ENCODE results near the gene ATP5MK.
"Not testable (repeated sequence)": the region's sequence is repeated elsewhere in the genome, so short reads cannot be mapped to it uniquely, and the experiment has no call there.

ATP5MK gene, protein sequence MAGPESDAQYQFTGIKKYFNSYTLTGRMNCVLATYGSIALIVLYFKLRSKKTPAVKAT

DNA sequence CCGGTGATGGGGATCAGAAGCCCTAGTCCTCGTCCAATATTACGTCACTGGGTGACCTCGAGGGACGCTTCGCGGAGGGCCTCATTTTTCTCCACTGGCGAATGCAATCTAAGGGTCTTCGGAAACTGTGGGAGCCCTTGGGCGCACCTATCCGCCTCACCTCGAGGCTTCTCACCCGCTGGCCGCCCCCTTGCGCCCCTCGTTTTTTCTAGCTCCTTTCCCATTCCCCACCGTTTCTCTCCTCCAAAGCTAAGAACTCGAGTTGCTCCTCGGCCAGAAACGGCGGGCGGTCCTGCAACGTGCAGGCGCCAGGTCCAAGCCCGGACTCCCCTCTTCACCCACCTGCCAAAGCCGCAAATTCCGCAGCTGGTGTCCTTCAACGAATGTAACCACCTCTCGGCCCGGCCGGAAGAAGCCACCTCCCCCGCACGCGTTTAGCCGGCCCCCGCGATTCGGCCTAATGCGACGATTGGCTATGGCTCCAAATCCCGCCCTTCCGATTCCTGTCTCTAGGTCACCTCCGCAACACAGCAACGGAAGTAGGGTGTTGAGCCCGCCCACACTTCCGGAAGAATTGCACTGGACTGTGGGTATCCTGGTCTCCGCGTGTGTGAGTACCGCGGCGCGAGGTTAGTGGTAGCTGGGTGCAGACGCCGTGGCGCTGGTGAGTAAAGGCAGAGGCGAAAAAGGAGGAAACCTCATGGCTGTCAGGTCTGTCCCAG lies at the start of gene ATP5MK, which contains the start of gene PDCD11:
ATP5MK (minus strand) TSS at position 409 of the 722 bp plus-strand sequence. CDS start 4,018 bp downstream, outside the sequence.
PDCD11 (plus strand) TSS at position 560 of the 722 bp plus-strand sequence. CDS start 1,801 bp downstream, outside the sequence.
- peak; percentile 92 for DNase-seq

DNA sequence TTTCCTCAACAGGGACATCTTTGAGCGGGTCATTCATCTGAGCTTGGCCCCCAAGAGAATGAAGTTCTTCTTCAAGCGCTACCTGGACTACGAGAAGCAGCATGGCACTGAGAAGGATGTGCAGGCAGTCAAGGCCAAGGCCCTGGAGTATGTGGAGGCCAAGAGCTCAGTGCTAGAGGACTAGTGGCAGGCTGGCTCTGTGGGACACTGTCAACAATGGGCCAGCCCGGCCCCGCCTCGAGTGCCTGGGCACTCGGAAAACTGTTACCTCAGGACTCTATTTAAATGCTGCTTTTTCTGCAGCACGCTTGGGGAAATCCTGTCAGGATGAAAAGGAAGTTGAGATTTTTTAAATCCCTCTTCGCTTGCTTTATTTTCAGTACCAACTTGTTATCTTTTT lies 49.1 kb upstream of the ATP5MK start:
- DNase-seq, result no peak

DNA sequence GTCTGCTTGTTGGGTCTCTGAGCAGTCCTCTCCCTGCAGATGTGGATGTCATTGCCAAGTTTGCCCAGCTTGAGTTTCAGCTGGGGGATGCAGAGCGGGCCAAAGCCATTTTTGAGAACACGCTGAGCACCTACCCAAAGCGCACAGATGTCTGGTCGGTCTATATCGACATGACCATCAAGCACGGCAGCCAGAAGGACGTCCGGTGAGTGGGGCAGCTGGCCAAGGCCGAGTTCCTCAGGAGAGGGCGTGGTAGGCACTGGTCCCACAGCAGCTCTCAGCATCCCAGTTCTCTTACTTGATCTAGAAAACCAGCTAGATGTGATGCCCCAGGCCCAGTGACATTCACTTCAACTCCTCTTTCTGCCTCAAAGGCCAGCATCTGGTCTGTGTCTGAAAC lies 48.2 kb upstream of the ATP5MK start:
- DNase-seq, result no peak

DNA sequence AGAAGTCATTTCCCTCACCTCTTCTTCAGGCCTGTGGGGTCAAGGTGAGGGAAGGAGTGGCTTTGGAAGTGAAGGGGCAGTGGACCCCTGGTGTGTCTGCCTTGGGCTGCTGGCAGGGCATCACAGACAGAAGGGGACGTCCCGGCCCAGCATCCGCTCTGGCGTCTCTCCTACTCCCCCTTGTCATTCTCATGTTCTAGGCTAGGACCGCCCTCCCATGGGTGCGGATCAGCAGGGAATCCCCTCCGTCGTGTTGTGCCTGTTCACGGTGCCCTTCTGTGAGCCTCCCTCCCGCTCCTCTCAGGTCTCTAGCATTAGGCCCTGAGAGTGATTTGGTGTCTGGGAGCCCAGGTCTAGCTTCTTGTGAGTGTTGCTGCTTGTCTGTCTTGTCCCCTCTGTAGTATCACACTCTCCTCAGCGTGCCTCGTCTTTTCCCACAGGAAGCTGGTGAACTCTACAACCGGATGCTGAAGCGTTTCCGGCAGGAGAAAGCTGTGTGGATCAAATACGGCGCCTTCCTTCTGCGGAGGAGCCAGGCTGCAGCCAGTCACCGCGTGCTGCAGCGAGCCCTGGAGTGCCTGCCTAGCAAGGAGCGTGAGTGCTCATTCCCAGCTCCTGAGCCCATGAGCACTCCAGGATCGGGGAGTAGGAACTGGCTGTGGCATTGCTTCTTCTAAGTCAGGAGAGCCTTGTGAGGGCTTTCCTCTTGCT lies 47.4 kb upstream of the ATP5MK start:
- DNase-seq, result no peak

DNA sequence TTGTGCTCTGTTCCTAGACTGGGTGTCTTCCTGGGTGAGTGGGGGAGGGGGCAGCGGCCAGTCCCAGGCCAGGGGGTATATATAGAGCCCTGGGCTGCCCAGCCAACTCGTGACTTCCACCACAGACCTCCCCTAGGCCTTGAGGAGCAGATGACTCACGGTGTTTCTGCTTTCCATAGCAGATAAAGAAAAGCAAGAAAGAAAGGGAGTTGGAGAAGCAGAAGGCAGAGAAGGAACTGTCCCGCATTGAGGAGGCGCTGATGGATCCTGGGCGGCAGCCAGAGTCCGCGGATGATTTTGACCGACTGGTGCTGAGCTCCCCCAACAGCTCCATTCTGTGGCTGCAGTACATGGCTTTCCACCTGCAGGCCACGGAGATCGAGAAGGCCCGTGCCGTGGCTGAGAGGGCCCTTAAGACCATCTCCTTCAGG lies 45.8 kb upstream of the ATP5MK start:
- no peak for DNase-seq

DNA sequence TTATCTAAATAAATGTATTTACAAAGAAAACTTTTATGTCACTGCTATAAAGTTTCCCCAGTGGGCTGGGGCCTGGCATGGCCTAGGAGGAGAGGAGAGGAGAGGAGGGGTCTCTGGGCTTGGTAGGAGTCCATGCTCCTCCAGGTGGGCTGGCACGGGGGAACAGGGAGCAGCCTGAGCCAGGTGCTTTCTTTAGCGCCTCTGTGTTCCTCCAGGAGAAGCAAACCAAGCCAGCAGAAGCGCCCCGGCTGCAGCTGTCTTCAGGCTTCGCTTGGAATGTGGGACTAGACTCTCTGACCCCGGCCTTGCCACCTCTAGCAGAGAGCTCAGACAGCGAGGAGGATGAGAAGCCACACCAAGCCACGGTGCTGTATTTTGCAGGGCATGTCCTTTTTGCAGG lies 45.3 kb upstream of the ATP5MK start:
- no peak for DNase-seq

DNA sequence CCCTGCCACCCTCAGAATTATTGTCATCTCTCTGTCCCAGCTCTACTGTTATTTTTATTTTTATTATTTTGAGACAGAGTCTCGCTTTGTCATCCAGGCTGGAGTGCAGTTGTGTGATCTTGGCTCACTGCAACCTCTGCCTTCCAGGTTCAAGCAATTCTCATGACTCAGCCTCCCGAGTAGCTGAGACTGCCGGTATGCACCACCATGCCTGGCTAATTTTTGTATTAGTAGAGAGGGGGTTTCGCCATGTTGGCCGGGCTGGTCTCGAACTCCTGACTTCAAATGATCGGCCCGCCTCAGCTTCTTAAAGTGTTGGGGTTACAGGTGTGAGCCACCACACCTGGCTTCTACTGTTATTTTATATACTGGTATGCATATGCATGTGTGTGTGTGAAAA lies 44.9 kb upstream of the ATP5MK start:
- DNase-seq, result no peak

DNA sequence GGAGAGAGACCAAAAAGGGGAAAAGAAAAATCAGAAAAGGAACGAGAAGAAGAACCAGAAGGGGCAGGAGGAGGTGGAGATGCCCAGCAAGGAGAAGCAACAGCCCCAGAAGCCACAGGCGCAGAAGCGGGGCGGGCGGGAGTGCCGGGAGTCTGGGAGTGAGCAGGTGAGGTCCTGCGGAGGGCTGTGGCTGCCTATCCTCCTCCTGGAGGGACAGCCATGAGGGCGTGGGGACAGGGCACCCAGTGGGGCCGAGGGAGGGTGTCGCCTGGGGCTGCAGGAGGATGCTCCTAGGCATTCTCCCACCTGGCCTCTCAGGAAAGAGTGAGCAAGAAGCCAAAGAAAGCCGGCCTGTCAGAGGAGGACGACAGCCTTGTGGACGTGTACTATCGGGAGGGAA lies 44.1 kb upstream of the ATP5MK start:
- no peak for DNase-seq

DNA sequence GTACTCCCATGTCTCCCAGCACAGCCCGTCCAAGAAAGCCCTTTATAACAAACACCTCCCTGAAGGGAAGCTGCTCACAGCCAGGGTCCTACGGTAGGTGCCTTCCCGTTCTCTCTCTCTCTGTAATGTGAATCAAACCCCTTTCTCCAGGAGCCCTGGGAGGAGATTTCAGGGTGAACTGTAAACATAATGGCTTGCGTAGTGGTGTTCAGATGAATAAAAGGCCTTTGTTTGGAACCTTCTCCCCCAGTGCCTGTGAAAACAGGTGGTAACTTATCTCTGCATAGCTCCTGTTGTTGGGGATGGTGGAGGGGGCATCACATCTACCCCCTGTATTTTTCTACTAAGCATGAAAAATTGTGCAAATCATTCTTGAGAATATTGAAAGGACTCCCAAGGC lies 43.5 kb upstream of the ATP5MK start:
- no peak for DNase-seq

DNA sequence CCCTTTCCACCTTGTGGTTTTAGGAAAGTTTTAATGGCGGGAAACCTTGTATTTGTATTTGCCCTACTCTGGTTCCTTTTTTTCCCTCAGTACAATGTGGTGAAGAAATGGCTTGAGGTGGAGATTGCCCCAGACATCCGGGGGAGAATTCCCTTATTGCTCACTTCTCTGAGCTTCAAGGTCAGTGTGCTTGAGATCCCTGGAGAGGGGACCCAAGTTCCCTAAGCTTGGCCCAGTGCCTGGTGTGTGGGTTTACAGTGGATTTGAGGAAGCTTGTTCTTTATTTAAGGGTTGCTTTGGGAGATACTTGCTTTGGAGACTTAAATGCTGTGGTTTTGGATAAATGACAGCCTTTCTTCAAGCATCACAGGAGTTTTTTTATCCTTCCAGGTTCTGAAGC lies 37.6 kb upstream of the ATP5MK start:
- no peak for DNase-seq

DNA sequence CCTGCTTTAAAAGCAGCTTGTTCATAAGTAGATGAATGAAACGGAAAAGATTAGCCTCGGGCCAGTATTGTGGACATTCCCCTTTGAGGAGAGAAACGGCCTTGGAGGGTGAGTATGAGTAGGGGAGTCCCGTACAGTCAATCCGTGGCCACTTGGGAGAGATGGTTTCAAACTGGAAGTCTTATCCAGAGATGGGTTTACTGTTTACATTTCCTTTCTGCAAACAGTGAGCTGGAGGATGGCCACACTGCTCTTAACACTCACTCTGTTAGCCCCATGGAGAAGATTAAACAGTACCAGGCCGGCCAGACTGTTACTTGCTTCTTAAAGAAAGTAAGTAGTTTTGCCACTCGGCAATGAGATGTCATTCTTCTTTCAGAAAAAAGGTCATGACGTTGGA lies 35.6 kb upstream of the ATP5MK start:
- no peak for DNase-seq

DNA sequence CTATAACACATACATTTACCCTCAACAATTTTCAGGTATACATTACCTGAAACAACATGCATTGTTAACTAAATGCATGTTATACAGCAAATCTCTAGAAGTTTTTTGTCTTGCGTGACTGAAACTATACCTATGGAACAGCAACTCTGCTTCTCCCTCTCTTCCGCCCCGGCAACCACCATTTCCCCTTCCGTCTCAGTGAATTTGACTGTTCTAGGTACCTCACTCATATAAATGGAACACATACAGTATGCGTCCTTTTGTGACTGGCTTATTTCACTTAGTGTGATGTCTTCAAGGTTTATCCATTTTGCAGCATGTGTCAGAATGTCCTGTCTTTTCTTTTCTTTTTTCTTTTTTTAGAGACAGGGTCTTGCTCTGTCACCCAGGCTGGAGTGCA lies 33.4 kb upstream of the ATP5MK start:
- no peak for DNase-seq

DNA sequence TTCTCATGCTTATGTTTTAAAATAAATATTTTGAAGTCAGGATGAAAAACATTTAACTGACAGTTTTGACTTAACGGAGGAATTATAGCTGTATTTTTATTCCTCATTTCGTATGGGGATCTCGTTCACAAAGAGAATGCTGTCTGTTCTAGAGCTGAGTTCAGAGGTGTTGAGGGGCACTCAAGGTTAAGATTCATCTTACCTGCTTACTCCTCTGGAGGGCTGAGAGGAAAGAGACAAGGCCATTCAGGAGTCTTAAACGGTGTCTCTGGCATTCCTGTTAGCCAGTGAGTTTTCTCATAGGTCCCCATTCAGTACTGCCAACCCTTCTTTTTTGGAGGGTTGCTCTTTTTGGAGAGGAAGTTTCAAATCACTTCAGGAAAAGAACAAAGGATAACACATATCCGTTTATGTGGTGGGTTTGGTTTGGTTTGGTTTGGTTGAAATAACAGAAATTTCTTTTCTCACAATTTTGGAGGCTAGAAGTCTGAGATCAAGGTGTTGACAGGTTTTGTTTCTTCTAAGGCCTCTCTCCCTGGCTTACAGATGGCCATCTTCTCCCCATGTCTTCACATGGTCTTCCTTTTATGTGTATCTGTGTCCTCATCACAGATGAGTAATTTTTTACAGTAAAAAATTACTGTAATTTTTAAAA lies 32.8 kb upstream of the ATP5MK start:
- no peak for DNase-seq

DNA sequence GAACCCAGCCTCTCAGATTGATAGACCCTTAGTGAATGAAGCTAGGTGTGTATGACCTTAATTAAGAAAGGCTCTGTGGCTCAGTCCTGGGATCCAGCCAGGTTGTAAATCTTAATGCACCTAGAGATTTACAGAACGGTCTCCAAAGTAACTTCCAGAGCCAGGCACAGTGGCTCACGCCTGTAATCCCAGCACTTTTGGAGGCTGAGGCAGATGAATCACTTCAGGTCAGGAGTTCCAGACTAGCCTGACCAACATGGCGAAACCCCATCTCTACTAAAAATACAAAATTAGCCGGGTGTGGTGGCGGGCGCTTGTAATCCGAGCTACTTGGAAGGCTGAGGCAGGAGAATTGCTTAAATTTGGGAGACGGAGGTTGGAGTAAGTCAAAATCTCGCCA lies 31.6 kb upstream of the ATP5MK start:
- DNase-seq, result no peak

DNA sequence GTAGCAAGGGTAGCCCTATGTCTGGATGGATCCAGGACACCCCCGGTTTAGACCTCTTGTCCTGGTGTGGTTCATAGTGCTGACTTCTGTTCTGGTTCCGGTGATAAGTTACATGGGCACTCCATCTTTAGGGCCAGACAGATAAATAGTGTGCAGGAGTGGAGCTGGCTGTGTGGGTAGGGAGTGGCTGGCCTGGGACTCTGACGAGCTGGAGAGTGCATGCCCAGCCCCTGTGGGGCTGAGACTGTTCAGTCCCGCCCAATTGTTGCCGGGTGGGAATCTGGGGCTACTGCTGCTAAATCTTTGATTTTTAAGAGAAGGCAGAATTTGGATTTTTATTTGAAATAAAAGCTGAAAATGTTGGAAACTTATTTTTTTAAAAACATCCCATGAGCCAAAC lies 27.5 kb upstream of the ATP5MK start:
- DNase-seq, result no peak

DNA sequence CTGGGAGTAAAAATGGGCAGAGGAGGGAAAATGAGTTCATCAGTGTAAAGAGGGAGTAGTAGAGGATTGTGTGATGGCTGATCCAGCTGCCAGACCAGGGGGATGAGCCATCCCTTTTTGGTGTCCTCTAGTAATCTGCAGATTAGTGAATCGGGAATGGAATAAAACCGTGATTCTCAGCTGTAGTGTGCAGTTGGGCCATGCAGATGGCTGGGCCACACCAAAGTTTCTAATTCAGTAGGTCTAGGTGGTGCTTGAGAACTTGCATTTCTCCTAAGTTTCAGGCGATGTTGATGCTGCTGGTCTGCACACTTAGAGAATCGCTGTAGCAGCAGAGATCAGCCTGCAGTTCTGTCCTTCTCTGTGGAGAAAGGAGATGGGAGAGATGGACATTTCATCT lies 22.8 kb upstream of the ATP5MK start:
- no peak for DNase-seq

DNA sequence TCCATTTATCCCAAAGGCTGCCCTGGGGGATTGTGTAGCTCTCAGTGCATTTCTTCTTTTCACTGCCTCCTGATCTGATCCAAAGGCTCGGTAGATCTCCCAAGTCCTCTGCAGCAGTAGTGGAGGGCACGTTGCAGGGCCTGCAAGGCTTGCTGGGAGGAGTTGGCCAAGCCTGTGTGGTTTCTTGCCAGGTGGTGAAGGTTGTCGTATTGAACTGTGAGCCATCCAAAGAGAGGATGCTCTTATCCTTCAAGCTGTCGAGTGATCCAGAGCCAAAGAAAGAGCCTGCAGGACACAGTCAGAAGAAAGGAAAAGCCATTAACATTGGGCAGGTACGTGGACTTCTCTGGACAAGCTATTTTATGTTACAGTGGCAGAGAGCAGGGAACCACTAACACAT lies 21.3 kb upstream of the ATP5MK start:
- no peak for DNase-seq

DNA sequence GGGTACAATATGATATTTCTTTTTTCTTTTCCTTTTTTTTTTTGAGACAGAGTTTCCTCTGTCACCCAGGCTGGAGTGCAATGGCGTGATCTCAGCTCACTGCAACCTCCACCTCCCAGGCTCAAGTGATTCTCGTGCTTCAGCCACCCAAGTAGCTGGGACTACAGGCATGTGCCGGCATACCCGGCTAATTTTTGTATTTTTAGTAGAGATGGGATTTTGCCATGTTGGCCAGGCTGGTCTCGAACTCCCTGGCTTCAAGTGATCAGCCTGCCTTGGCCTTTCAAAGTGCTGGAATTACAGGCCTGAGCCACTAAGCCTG lies 20.8 kb upstream of the ATP5MK start:
- DNase-seq, result not testable (repeated sequence)

DNA sequence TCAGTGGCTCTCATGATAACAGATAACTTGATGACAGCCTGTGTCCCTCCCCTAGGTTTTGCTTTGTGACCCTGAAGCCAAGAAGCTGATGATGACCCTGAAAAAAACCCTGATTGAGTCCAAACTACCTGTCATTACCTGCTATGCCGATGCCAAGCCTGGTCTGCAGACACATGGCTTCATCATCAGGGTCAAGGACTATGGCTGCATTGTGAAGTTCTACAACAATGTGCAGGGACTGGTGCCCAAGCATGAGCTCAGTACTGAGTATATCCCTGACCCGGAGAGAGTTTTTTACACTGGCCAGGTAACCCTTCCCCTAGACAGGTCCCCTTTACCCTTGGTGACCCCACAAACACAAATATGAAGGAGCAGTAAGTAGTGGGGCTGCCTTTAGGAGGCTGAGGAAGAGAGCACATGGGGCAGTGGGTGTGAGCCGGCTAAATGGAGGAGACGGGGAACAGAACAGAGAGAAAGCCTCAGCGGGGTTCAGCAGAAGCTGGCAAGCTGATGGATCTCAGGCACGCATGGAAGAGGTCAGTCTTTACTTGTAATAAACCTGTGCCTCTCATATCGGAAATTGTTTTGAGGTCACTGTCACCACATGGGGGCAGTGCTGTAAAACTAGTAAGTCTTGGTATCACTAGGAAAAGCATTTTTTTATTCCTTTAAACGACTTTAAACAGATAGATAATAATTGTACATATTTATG lies 20.3 kb upstream of the ATP5MK start:
- peak; percentile 25 for DNase-seq

DNA sequence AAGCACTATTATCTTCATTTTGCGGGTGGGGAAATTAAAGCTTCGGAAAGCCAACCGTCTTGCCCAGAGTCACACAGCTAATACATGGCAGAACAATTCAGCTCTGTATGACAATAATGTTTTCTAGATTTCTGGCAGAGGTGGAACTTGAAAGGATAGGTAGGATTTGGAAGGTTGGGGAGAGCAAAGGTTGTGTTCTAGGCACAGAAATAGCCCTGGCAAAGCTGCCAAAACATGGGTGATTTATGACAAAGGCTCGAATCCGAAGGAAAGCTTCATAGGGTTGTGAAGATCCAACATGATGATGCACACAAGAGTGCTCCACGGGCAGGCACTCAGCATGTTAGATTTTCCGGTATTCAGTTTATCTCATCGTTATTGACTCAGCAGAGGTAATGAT lies 19.3 kb upstream of the ATP5MK start:
- no peak for DNase-seq

DNA sequence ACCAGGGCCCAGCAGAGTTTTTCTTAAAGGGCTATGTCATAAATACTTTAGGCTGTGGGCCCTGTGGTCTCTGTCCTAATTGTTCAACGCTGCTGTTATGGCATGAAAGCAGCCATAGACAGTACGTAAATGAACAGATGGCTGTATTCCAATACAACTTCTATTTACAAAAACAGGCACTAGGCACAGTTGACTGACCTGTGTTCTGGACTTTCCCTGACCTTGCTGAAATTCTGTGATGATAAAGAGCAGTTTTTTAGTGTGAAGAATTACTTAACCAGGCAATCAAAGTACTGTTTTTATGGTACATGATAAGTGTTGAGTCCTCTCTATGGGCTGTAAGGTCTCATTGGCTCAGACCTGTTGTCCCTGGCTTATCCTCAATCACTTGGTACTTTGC lies 17.3 kb upstream of the ATP5MK start:
- DNase-seq, result no peak

DNA sequence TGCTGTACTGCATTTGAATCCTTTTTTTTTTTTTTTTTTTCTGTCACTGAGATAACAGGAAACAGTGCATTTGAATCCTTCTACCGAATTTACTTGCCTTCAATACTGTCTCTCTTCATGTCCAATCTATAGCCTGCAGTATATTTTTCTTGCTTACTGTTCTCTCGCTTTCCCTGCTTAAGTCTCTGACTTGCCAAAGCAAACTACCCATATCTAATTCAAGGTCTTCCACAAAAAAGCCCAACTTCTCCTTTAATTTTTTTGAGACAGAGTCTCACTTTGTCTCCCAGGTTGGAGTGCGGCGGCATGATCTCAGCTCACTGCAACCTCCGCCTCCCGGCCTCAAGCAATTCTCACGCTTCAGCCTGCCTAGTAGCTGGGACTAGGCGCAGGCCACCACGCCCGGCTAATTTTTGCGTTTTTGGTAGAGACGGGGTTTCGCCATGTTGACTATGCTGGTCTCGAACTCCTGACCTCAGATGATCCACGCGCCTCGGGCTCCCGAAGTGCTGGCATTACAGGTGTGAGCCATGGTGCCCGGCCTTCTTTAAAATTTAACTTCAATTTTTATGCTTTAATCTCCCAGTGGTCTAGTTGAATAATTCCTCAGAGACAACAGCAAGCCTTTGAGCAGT lies 1.0 kb upstream of the ATP5MK start:
- DNase-seq, result no peak

DNA sequence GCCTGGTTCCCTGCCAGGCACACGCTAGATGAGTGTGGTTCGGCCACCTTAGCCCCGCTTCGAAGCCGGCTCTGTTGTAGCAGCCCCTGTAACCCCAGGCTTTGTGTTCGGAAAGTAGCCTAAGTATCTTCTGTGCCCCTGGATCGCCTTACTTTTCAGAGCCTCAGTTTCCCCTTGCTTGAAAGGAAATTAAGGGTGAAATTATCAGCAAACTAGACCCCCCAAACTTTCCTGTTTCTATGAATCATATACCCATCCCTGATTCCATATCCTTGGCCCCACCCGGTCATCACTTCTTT lies 463 bp upstream of the ATP5MK start:
- DNase-seq, result no peak

Data from NCI-H1105 (cell line).